K562 (cell line): ENCODE data around the gene LRRN3. TPM values are rescaled to one million over a fixed set of nuclear protein-coding genes. Genes with fewer than 3 reads are reported as not detected.

Experiments used
- ATAC-seq: fragments of 200-7000 bp; cut with Tn5 transposase; 3 replicates; pipeline ENCODE4 v1.9.1; 2020; ENCODE audit warnings: moderate library complexity
- BruUV-seq: library from RNA; stranded (reverse); fragments of 400-500 nt; replicated peaks from 2 replicates; lab custom pipeline; 2021; lab: Mats Ljungman, UMichigan
- CTCF ChIA-PET: fragments of 300-600 bp; formaldehyde crosslinking; extraction: SDS; loops from one replicate; lab custom pipeline; 2021; ENCODE audit warnings: low intra/inter-chr PET ratio; lab: Yijun Ruan, JAX
- POLR2A ChIA-PET: fragments of 300-600, 350-650 bp; sonication (Branson Sonifier 250); formaldehyde crosslinking; extraction: SDS; loops from one replicate; lab custom pipeline; 2021; ENCODE audit warnings: antibody characterized with exemption, inconsistent platforms; lab: Yijun Ruan, JAX
- DNase-seq, 4 experiments: peaks; one replicate each; pipeline versions ENCODE4 v3.0.0 to v3.0.0-alpha.2; 2011 to 2018; ENCODE audit warnings: low spot score in 3 of 4, mixed read lengths in 3 of 4; ENCODE audit errors: extremely low read depth in 1 of 4
- FAIRE-seq: peaks from 2 replicates; lab custom pipeline; 2011; peaks lifted over from hg19 to GRCh38; lab: Jason Lieb, UNC
- H2AFZ ChIP-seq: 2 replicates; pipeline ENCODE4 v1.6.0; 2011; ENCODE audit warnings: low read depth, low read length, control low read depth, inconsistent platforms
- H3K27ac ChIP-seq: fragments of 200-600 bp; 3 replicates; pipeline ENCODE4 v1.8.0; 2011; ENCODE audit warnings: low read depth, mild to moderate bottlenecking, control low read depth, inconsistent platforms, low read length, moderate library complexity, mixed read lengths; ENCODE audit errors: extremely low read depth
- H3K27me3 ChIP-seq, 2 experiments: fragments of 300-600 bp in 1 of 2; 2 replicates in 1 of 2; 3 replicates in 1 of 2; pipeline versions ENCODE4 v1.6.0 to v1.8.0; 2011; ENCODE audit warnings: inconsistent platforms in 2 of 2, low read length in 2 of 2, mild to moderate bottlenecking in 1 of 2, mixed read lengths in 1 of 2, moderate library complexity in 1 of 2; ENCODE audit not compliant: control insufficient read depth in 2 of 2, insufficient read depth in 2 of 2
- H3K36me3 ChIP-seq: fragments of 300-600 bp; 3 replicates; pipeline ENCODE4 v1.8.0; 2011; ENCODE audit warnings: mild to moderate bottlenecking, low read length, inconsistent platforms; ENCODE audit not compliant: control insufficient read depth, insufficient read depth
- H3K4me1 ChIP-seq, 2 experiments: fragments of 200-600 bp in 1 of 2; replicated peaks in 1 of 2; 2 replicates in 1 of 2; 3 replicates in 1 of 2; pipeline versions ENCODE4 v1.5.1 to v1.8.0; 2011; ENCODE audit warnings: inconsistent platforms in 2 of 2, low read length in 2 of 2, mild to moderate bottlenecking in 1 of 2, mixed read lengths in 1 of 2, moderate library complexity in 1 of 2; ENCODE audit not compliant: control insufficient read depth in 2 of 2, insufficient read depth in 2 of 2
- H3K4me2 ChIP-seq: 2 replicates; pipeline ENCODE4 v1.6.1; 2011; ENCODE audit warnings: low read length, control low read depth, inconsistent platforms, mixed read lengths; ENCODE audit not compliant: insufficient read depth
- H3K4me3 ChIP-seq: fragments of 200-600 bp; sonication (generic), shearing (Covaris generic); 2 replicates; pipeline ENCODE4 v1.5.1; 2016; ENCODE audit warnings: control low read depth, inconsistent platforms
- H3K79me2 ChIP-seq: fragments of 200-600 bp; 3 replicates; pipeline ENCODE4 v1.8.0; 2011; ENCODE audit warnings: low read length, inconsistent platforms; ENCODE audit not compliant: control insufficient read depth, insufficient read depth
- H3K9ac ChIP-seq, 2 experiments: 2 replicates each; pipeline versions ENCODE4 v1.6.0 to v1.6.1; 2011; ENCODE audit warnings: low read depth in 2 of 2, low read length in 2 of 2, control low read depth in 1 of 2, inconsistent platforms in 1 of 2, mild to moderate bottlenecking in 1 of 2, mixed read lengths in 1 of 2; ENCODE audit not compliant: insufficient read depth in 1 of 2
- H3K9me1 ChIP-seq: one replicate; pipeline ENCODE4 v1.6.0; 2011; ENCODE audit warnings: inconsistent platforms, mild to moderate bottlenecking, low read length, moderate library complexity; ENCODE audit not compliant: control insufficient read depth, insufficient read depth
- H3K9me3 ChIP-seq: replicated peaks from 2 replicates; pipeline ENCODE4 v1.5.1; 2011; ENCODE audit warnings: low read depth, low read length, inconsistent platforms; ENCODE audit not compliant: control insufficient read depth, insufficient read depth
- H4K20me1 ChIP-seq: replicated peaks from 2 replicates; pipeline ENCODE4 v1.6.1; 2011; ENCODE audit warnings: low read length, inconsistent platforms, mixed read lengths; ENCODE audit not compliant: control insufficient read depth, insufficient read depth
- GTF2B ChIP-seq: IDR thresholded peaks from 2 replicates; pipeline ENCODE4 v1.6.1; 2011; ENCODE audit not compliant: insufficient read length; ENCODE audit errors: extremely low read depth
- NFE2 ChIP-seq: IDR thresholded peaks from 2 replicates; pipeline ENCODE4 v1.6.1; 2014; ENCODE audit warnings: antibody characterized with exemption, low read depth
- POLR2B ChIP-seq: fragments of 450-650 bp; IDR thresholded peaks from 2 replicates; pipeline ENCODE4 v1.6.1; 2018; ENCODE audit warnings: low read depth; ENCODE audit not compliant: partially characterized antibody
- ZFX ChIP-seq: sonication (generic); formaldehyde crosslinking; IDR thresholded peaks from 2 replicates; pipeline ENCODE4 v1.8.0; 2022; ENCODE audit warnings: mild to moderate bottlenecking, missing genetic modification reagents, moderate library complexity
- ZNF197 ChIP-seq: fragments of 200-800 bp; sonication (Bioruptor generic); IDR thresholded peaks from 2 replicates; pipeline ENCODE4 v1.6.1; 2016; ENCODE audit warnings: low read depth, missing genetic modification characterization, missing compliant biosample characterization
- ZNF785 ChIP-seq: fragments of 250-450 bp; sonication (Bioruptor Pico); IDR thresholded peaks from 2 replicates; pipeline ENCODE4 v1.4.0; 2020; ENCODE audit warnings: mild to moderate bottlenecking
- WGBS: fragments of 100-300 bp; shearing (Covaris generic); methylation state at CpG from one replicate; pipeline ENCODE4 v1.1.6; 2016; ENCODE audit warnings: low coverage, mixed read lengths; ENCODE audit not compliant: insufficient coverage; ENCODE audit errors: missing lambda C conversion rate; 5-methylcytosine and 5-hydroxymethylcytosine counted together
- in situ Hi-C: fragments of 300-500 bp; cut with MboI; formaldehyde crosslinking; loops from 4 replicates; pipeline ENCODE4 v1.15.0; 2018; ENCODE audit warnings: inconsistent platforms, mixed read lengths
- intact Hi-C: fragments of 100-400 bp; cut with micrococcal nuclease; formaldehyde crosslinking; loops from 2 replicates; pipeline ENCODE4 v1.14.2; 2022
- polyA plus RNA-seq, 8 experiments: library from polyadenylated mRNA; depleted of rRNA in 4 of 8; stranded (reverse) in 5 of 8; unstranded in 3 of 8; fragments of >200 nt; fragmentation: Nextera tagmentation in 2 of 8; fragmentation: Illumina TruSeq in 1 of 8; extraction: Ambion mirVana in 2 of 8; extraction: Trizol in 1 of 8; gene quantifications; 2 replicates each; pipeline versions ENCODE4 v1.2.1 to v1.2.3, GENCODE V29; 2011 to 2014; ENCODE audit warnings: inconsistent platforms in 1 of 8, missing spikeins in 1 of 8
- total RNA-seq, 7 experiments: library from RNA; depleted of rRNA in 6 of 7; stranded (reverse); fragments of >200 nt in 6 of 7; fragmentation: Illumina TruSeq in 2 of 7; extraction: Trizol in 2 of 7; gene quantifications; 2 replicates each; pipeline versions ENCODE4 v1.2.1 to v1.2.3, GENCODE V29; 2011 to 2021; ENCODE audit warnings: low replicate concordance in 1 of 7

LRRN3 gene
- total and polyA plus RNA-seq, 9 of the 15 experiments (the other 6 are each of a cell fraction or from before 2014, with no cell fraction given): 0.05 to 1.00 (median 0.20) TPM; not detected in 1

GRCh38 chr7:111092406-111093236, 1.7 kb downstream of the LRRN3 start:
- H3K4me2 ChIP-seq: no peak overlapping the region
- FAIRE-seq: no peak

More at GRCh38 chr7:111092406-111093236, 1.7 kb downstream of the LRRN3 start:
- CTCF ChIA-PET: no interaction called here
- no TSS peak for BruUV-seq
- POLR2A ChIA-PET: no interaction called here
- intact Hi-C loops: loop anchor here (5.0 kb wide), 1 partner anchor 470 kb away; the partner anchor contains the start of gene IMMP2L
- H3K36me3 ChIP-seq: no peaks in the 10 kb centered on the region
- no peak for TF ChIP-seq ZNF785
- TF ChIP-seq NFE2: no peak
- TF ChIP-seq ZNF197 (CRISPR knock-in tag): no peak
- no peak for TF ChIP-seq ZFX
- no peak for TF ChIP-seq POLR2B
- no peak for TF ChIP-seq GTF2B
- no peaks in the 10 kb centered on the region for H3K9me1 ChIP-seq
- H3K79me2 ChIP-seq: no peaks in the 10 kb centered on the region
- DNase-seq (no peak), ATAC-seq (no peak)
- no peak overlapping the region for H2AFZ ChIP-seq
- no peaks in the 10 kb centered on the region; a peak in 1 of 5 replicates for H3K4me1 ChIP-seq
- no peaks in the 10 kb centered on the region for H3K27me3 ChIP-seq
- H4K20me1 ChIP-seq: no peaks in the 10 kb centered on the region
- H3K27ac ChIP-seq: no peak overlapping the region
- H3K4me3 ChIP-seq: no peak overlapping the region
- H3K9ac ChIP-seq: no peak overlapping the region
- 22% methylated on average over 2 of the region's 2 CpGs for WGBS
- in situ Hi-C loops: loop anchor here (5.0 to 10.0 kb wide), 2 partner anchors 385 to 642 kb away; no protein-coding TSS in a partner anchor
- no peaks in the 10 kb centered on the region for H3K9me3 ChIP-seq
